Cardiac muscle cell (in vitro differentiated cells and primary cell): Measurements from ENCODE around the gene THSD7A. TPM values are rescaled to one million over a fixed set of nuclear protein-coding genes. Genes with fewer than 3 reads are reported as not detected.
"Not testable (repeated sequence)": the region's sequence is repeated elsewhere in the genome, so short reads cannot be mapped to it uniquely, and the experiment has no call there.

ENCODE experiments used
- DNase-seq, 2 donors: peaks; one replicate each; pipeline versions ENCODE4 v3.0.0 to v3.0.0-alpha.2; 2010 to 2017; ENCODE audit warnings: low read depth in 1 of 2, low spot score in 1 of 2
- H3K27ac ChIP-seq: fragments of 200-600 bp; sonication (generic); 2 replicates; pipeline ENCODE4 v1.5.1; 2016
- H3K27me3 ChIP-seq: fragments of 200-600 bp; sonication (generic); 2 replicates; pipeline ENCODE4 v1.6.0; 2016; ENCODE audit warnings: control low read depth
- H3K36me3 ChIP-seq: fragments of 200-600 bp; sonication (generic); 2 replicates; pipeline ENCODE4 v1.5.1; 2016; ENCODE audit warnings: control low read depth
- H3K4me1 ChIP-seq: fragments of 200-600 bp; sonication (generic); 2 replicates; pipeline ENCODE4 v1.8.1; 2017; ENCODE audit warnings: low read depth, mild to moderate bottlenecking, mixed run types
- H3K4me3 ChIP-seq: fragments of 200-600 bp; sonication (generic); 2 replicates; pipeline ENCODE4 v1.5.1; 2016; ENCODE audit warnings: mild to moderate bottlenecking
- H3K9me3 ChIP-seq: fragments of 200-600 bp; sonication (generic); 2 replicates; pipeline ENCODE4 v1.5.1; 2017; ENCODE audit warnings: low read depth, mild to moderate bottlenecking, control low read depth
- polyA plus RNA-seq: library from polyadenylated mRNA; unstranded; fragments of >200 nt; fragmentation: Nextera tagmentation; extraction: Ambion mirVana; gene quantifications from 2 replicates; pipeline ENCODE4 v1.2.1, GENCODE V29; 2016
- total RNA-seq: library from RNA; depleted of rRNA; stranded (reverse); fragments of >200 nt; gene quantifications from 2 replicates; pipeline ENCODE4 v1.2.3, GENCODE V29; 2016
- TF ChIP-seq, protein P1 (sequence below): IDR thresholded peaks from 2 replicates; pipeline ENCODE4 v1.5.1; 2012; ENCODE audit warnings: low read depth, mild to moderate bottlenecking, low read length

Gene THSD7A
- total and polyA plus RNA-seq, 2 experiments from 2014 or later = 1.5 to 3.7 TPM

DNA sequence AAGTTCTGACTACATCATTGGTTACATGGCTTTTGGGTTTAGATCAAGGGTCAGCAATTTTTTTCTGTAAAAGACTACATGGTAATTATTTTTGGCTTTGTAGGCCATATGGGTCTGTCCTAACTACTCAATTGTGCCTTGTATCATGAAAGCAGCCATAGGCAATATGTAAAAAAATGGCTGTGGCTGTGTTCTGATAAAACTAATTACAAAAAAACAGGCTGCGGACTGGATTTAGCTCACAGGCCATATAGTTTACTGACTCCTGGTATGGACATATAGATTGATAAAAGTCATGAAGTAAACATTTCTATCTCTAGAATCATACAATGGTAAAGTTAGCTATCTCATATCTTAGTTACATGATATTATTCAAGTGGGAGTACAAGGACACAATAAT lies 375.4 kb downstream of the THSD7A start:
- Histone ChIP-seq H3K4me3 (no peak overlapping the region), H3K27ac (no peak overlapping the region), H3K9me3 (no peaks in the 10 kb centered on the region), H3K36me3 (no peaks in the 10 kb centered on the region), H3K27me3 (no peaks in the 10 kb centered on the region), H3K4me1 (peaks cover 11% of the 10 kb centered on the region)
- TF ChIP-seq, protein P1, sequence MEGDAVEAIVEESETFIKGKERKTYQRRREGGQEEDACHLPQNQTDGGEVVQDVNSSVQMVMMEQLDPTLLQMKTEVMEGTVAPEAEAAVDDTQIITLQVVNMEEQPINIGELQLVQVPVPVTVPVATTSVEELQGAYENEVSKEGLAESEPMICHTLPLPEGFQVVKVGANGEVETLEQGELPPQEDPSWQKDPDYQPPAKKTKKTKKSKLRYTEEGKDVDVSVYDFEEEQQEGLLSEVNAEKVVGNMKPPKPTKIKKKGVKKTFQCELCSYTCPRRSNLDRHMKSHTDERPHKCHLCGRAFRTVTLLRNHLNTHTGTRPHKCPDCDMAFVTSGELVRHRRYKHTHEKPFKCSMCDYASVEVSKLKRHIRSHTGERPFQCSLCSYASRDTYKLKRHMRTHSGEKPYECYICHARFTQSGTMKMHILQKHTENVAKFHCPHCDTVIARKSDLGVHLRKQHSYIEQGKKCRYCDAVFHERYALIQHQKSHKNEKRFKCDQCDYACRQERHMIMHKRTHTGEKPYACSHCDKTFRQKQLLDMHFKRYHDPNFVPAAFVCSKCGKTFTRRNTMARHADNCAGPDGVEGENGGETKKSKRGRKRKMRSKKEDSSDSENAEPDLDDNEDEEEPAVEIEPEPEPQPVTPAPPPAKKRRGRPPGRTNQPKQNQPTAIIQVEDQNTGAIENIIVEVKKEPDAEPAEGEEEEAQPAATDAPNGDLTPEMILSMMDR = no peak
- no peak for DNase-seq

DNA sequence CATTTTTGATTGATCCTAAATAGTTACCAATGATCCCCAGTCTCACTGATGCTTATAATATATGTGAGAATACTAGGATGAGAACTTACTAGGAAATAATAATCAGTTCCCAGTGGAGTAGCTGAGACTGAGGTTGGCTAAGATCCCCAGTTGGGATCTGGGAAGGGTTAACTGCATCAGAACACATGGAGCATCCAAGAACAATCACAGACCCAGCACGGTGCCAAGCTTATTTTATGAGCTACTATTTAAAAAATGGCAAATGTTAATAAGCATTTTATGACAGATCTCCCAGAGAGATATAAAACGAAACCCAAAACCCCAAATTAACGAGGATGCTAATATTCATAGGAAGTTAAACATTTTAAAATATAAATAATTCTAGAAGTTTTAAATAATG lies 379.5 kb downstream of the THSD7A start:
- Histone ChIP-seq H3K27me3 (no peaks in the 10 kb centered on the region), H3K36me3 (no peaks in the 10 kb centered on the region), H3K27ac (no peak overlapping the region), H3K4me1 (peaks cover 5% of the 10 kb centered on the region), H3K9me3 (no peaks in the 10 kb centered on the region), H3K4me3 (no peak overlapping the region)
- no peak for DNase-seq
- TF ChIP-seq, protein P1 = no peak

DNA sequence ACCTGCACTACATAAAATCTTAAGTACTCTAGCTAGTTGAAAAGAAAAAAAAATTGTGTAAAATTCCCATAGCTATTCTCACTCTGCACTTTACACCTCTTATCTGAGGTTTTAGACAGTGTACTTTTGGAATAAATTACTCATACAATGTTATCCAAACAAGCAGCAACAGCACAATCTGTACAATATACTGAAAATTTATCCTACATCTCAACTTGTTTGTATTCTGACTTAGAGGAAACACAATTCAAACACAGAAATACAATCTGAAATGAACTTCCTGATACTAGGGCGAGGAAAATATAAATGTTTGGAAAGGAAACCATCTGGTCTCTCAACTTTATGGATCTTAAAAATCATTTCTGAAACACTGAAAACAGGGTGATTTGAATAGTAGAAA lies 381.7 kb downstream of the THSD7A start:
- Histone ChIP-seq H3K36me3 (no peaks in the 10 kb centered on the region), H3K9me3 (no peaks in the 10 kb centered on the region), H3K27ac (no peak overlapping the region), H3K4me3 (no peak overlapping the region), H3K27me3 (no peaks in the 10 kb centered on the region), H3K4me1 (no peaks in the 10 kb centered on the region)
- TF ChIP-seq, protein P1 = no peak
- DNase-seq = peak in 1 of 2 donors; percentile 52

DNA sequence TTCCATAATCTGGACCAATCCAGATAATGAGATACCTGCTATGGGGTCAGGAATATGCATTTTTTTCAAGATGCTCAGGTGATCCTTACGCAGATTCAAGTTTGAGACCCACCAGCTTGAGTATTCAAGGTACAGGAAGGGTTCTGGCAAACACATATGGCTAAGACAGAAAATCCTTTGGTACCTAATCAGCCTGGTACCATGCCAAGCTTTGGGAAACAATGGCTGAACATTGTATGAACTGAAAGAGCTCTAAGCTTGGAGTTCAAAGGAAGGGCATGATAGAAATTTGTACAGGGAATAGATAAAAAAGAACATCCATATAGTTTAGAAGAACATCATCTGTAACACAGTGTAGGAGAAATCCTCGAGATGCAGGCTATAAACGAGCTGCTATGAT lies 382.7 kb downstream of the THSD7A start:
- no peaks in the 10 kb centered on the region for H3K9me3 ChIP-seq
- no peak overlapping the region for H3K4me3 ChIP-seq
- peak in 1 of 2 donors; percentile 25 for DNase-seq
- no peak overlapping the region for H3K27ac ChIP-seq
- no peaks in the 10 kb centered on the region for H3K27me3 ChIP-seq
- no peaks in the 10 kb centered on the region for H3K36me3 ChIP-seq
- TF ChIP-seq, protein P1 = no peak
- no peaks in the 10 kb centered on the region for H3K4me1 ChIP-seq

DNA sequence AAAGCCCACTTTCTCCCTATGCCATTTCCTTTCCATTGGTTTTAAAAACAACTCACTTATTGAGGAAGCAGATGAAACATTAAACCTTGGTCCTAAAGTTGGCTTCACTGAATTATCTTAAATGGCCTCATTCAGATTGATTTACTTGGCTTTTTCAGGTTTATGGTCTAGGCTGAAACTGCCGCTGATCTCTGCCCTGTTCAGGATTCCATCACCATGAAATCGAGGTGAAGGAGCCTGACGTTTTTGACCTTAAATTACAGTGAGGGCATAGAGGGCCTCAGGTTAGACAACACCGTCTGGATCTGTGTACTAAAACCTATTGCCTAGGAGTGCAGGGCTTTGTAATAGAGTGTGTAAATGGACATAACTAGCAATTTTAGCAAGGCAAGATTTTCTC lies 383.7 kb downstream of the THSD7A start:
- Histone ChIP-seq H3K36me3 (no peaks in the 10 kb centered on the region), H3K27me3 (no peaks in the 10 kb centered on the region), H3K9me3 (no peaks in the 10 kb centered on the region), H3K27ac (no peak overlapping the region), H3K4me1 (no peaks in the 10 kb centered on the region), H3K4me3 (no peak overlapping the region)
- TF ChIP-seq, protein P1 = no peak
- DNase-seq = no peak

DNA sequence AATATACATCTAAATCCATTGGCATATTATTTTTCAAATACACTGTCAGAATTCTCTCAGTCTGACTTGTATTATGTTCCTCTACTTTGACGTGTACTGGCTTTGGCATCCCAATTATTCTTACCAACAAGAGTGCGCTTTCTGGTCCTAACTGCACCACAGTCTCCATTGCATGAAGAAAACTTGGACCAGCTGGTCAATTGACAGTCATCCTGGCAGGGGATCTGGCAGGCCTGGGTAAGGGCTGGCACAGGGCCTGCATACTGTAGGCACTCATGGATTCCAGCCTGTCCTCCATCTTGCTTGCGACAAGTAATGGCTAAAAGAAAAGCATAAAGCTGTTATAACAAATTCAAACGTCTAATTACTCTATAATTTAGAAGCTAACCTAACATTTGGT lies 384.9 kb downstream of the THSD7A start:
- Histone ChIP-seq H3K9me3 (no peaks in the 10 kb centered on the region), H3K27ac (no peak overlapping the region), H3K36me3 (no peaks in the 10 kb centered on the region), H3K4me3 (no peak overlapping the region), H3K4me1 (no peaks in the 10 kb centered on the region), H3K27me3 (no peaks in the 10 kb centered on the region)
- TF ChIP-seq, protein P1 = no peak
- no peak for DNase-seq

DNA sequence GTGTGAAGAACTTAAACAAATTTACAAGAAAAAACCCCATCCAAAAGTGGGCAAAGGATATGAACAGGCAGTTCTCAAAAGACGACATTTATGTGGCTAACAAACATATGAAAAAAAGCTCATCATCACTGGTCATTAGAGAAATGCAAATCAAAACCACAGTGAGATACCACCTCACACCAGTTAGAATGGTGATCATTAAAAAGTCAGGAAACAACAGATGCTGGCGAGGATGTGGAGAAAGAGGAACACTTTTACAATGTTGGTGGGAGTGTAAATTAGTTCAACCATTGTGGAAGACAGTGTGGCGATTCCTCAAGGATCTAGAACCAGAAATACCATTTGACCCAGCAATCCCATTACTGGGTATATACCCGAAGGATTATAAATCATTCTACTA lies 388.1 kb downstream of the THSD7A start:
- H3K27me3 ChIP-seq, H3K27ac ChIP-seq, H3K9me3 ChIP-seq, H3K4me3 ChIP-seq, H3K36me3 ChIP-seq, H3K4me1 ChIP-seq, DNase-seq: not testable (repeated sequence)
